Measurements from ENCODE around the gene LRRC41. TPM values are rescaled to one million over a fixed set of nuclear protein-coding genes. Genes with fewer than 3 reads are reported as not detected.
"Not testable (repeated sequence)": the region's sequence is repeated elsewhere in the genome, so short reads cannot be mapped to it uniquely, and the experiment has no call there.

Gene LRRC41
- total and polyA plus RNA-seq, 4 donors: 21.6 to 63.0 (median 50.3) TPM

GRCh38 chr1:46246548-46247435 lies 56.6 kb downstream of the LRRC41 start:
- H3K27me3 ChIP-seq (ENCODE audit: control insufficient read depth in 3 of 3, insufficient read depth in 3 of 3, low read length in 2 of 3): no peaks in the 10 kb centered on the region
- peak; percentile 10 for ATAC-seq (ENCODE audit: insufficient read depth, low FRiP score)

DNA sequence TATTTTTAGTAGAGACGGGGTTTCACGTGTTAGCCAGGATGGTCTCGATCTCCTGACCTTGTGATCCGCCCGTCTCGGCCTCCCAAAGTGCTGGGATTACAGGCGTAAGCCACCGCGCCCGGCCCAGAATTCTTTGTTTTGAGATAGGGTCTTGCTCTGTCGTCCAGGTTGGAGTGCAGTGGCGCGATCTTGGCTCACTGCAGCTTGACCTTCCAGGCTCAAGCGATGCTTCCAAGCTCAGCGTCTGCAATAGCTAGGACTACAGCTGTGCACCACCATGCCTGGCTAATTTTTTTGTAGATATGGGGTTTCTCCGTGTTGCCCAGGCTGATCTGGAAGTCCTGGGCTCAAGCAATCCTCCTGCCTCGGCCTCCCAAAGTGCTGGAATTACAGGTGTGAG lies 57.3 kb downstream of the LRRC41 start:
- H3K4me3 ChIP-seq; DNase-seq; H3K9ac ChIP-seq (ENCODE audit: insufficient read depth in 1 of 2, low read length in 2 of 2); H3K27me3 ChIP-seq (ENCODE audit: control insufficient read depth in 3 of 3, insufficient read depth in 3 of 3, low read length in 2 of 3); H3K9me3 ChIP-seq (ENCODE audit: control insufficient read depth in 4 of 4, insufficient read depth in 3 of 4, low read length in 3 of 4); H3K36me3 ChIP-seq (ENCODE audit: control insufficient read depth in 4 of 4, insufficient read depth in 4 of 4, low read length in 4 of 4); ATAC-seq (ENCODE audit: insufficient read depth, low FRiP score): not testable (repeated sequence)
- 93 to 96% methylated on average over 17 of the region's 17 CpGs for WGBS, 2 donors
- Histone ChIP-seq H3K27ac (ENCODE audit: low read depth in 1 of 2, low read length in 1 of 2) (peak overlapping the region in 1 of 2 donors; percentile 84), H3K4me1 (ENCODE audit: control insufficient read depth in 5 of 5, insufficient read depth in 5 of 5, low read length in 5 of 5) (peaks cover 0 to 17% (median 4%) of the 10 kb centered on the region in 5 donors)

More at GRCh38 chr1:46246548-46247435, 56.6 kb downstream of the LRRC41 start:
- 2 to 3% methylated on average over 30 to 35 of the region's 35 CpGs for WGBS, 2 donors
- Histone ChIP-seq H3K36me3 (ENCODE audit: control insufficient read depth in 4 of 4, insufficient read depth in 4 of 4, low read length in 4 of 4) (no peaks in the 10 kb centered on the region), H3K4me3 (peak overlapping the region; percentile 7), H3K9me3 (ENCODE audit: control insufficient read depth in 4 of 4, insufficient read depth in 3 of 4, low read length in 3 of 4) (no peaks in the 10 kb centered on the region), H3K4me1 (ENCODE audit: control insufficient read depth in 5 of 5, insufficient read depth in 5 of 5, low read length in 5 of 5) (peaks cover 0 to 17% (median 4%) of the 10 kb centered on the region in 5 donors), H3K27ac (ENCODE audit: low read depth in 1 of 2, low read length in 1 of 2) (peak overlapping the region; percentile 35 to 84), H3K9ac (ENCODE audit: insufficient read depth in 1 of 2, low read length in 2 of 2) (peak overlapping the region; percentile 77 to 91)
- DNase-seq: peak in 2 of 3 donors; percentile 64 to 75
- TF ChIP-seq CTCF (IDR thresholded peaks at IDR 0.05; ENCODE audit: control extremely low read depth, extremely low read depth): no peak

DNA sequence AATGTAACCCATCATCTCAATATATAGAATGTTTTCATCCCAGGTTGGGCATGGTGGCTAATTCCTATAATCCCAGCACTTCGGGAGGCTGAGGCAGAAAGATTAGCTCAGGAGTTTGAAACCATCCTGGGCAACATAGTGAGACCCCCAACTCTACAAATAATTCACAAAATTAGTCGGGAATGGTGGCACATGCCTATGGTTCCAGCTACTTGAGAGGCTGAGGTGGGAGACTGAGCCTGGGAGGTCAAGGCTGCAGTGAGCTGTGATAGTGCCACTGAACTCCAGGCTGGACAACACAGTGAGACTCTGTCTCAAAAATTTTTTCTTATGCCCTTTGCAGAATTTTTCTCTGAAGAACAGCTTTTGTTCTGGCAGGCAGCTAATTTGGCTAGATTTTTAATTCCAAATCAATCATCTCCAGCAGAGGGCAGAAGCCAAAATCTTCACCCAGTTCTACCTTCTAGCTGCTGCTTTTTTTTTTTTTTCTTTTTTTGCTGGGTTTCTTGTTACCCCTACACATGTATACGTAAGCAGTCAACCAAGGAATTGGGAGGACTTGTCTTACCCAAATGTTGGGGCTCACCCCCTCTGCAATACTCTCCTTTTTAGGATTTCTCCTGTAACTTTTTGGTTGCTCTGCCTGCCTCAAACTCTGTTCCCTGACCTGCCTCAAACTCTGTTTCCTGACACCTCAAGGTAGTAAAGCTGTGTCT lies 58.6 kb downstream of the LRRC41 start:
- H3K27ac ChIP-seq (ENCODE audit: low read depth in 1 of 2, low read length in 1 of 2): no peak overlapping the region
- H3K4me3 ChIP-seq: no peak overlapping the region
- peaks cover 0 to 17% (median 4%) of the 10 kb centered on the region in 5 donors for H3K4me1 ChIP-seq (ENCODE audit: control insufficient read depth in 5 of 5, insufficient read depth in 5 of 5, low read length in 5 of 5)
- ATAC-seq (ENCODE audit: insufficient read depth, low FRiP score) (no peak), DNase-seq (peak in 2 of 3 donors; percentile 11 to 31)
- no peaks in the 10 kb centered on the region for H3K9me3 ChIP-seq (ENCODE audit: control insufficient read depth in 4 of 4, insufficient read depth in 3 of 4, low read length in 3 of 4)
- no peaks in the 10 kb centered on the region for H3K27me3 ChIP-seq (ENCODE audit: control insufficient read depth in 3 of 3, insufficient read depth in 3 of 3, low read length in 2 of 3)
- 65 to 67% methylated on average over 3 of the region's 3 CpGs for WGBS, 2 donors
- no peak overlapping the region for H3K9ac ChIP-seq (ENCODE audit: insufficient read depth in 1 of 2, low read length in 2 of 2)
- no peaks in the 10 kb centered on the region for H3K36me3 ChIP-seq (ENCODE audit: control insufficient read depth in 4 of 4, insufficient read depth in 4 of 4, low read length in 4 of 4)
- no peak for TF ChIP-seq CTCF (IDR thresholded peaks at IDR 0.05; ENCODE audit: control extremely low read depth, extremely low read depth)

- DNase-seq; H3K27me3 ChIP-seq (ENCODE audit: control insufficient read depth in 3 of 3, insufficient read depth in 3 of 3, low read length in 2 of 3); H3K36me3 ChIP-seq (ENCODE audit: control insufficient read depth in 4 of 4, insufficient read depth in 4 of 4, low read length in 4 of 4); ATAC-seq (ENCODE audit: insufficient read depth, low FRiP score); H3K9ac ChIP-seq (ENCODE audit: insufficient read depth in 1 of 2, low read length in 2 of 2); H3K4me3 ChIP-seq; H3K9me3 ChIP-seq (ENCODE audit: control insufficient read depth in 4 of 4, insufficient read depth in 3 of 4, low read length in 3 of 4); H3K27ac ChIP-seq (ENCODE audit: low read depth in 1 of 2, low read length in 1 of 2): not testable (repeated sequence)
- WGBS, 2 donors: 93 to 96% methylated on average over 3 of the region's 3 CpGs
- H3K4me1 ChIP-seq (ENCODE audit: control insufficient read depth in 5 of 5, insufficient read depth in 5 of 5, low read length in 5 of 5): peaks cover 0 to 17% (median 4%) of the 10 kb centered on the region in 5 donors
These were observed 59.6 kb downstream of the LRRC41 start for GRCh38 chr1:46243831-46244230.

All from lung (tissue), 12 donors.